Bronchial epithelial cell (primary cell): ENCODE measurements around the gene CYP27C1. TPM values are rescaled to one million over a fixed set of nuclear protein-coding genes. Genes with fewer than 3 reads are reported as not detected.
A peak's percentile ranks its signal among the peaks of the same experiment; 100 is the strongest.

ENCODE experiments used
- DNase-seq: peaks from one replicate; pipeline ENCODE4 v3.0.0-alpha.2; 2010; ENCODE audit warnings: low read depth
- FAIRE-seq: peaks from 2 replicates; lab custom pipeline; 2011; peaks lifted over from hg19 to GRCh38; lab: Jason Lieb, UNC
- H3K27me3 ChIP-seq: 2 replicates; pipeline ENCODE4 v1.5.1; 2011; ENCODE audit warnings: low read length; ENCODE audit not compliant: control insufficient read depth, insufficient read depth
- H3K36me3 ChIP-seq: 2 replicates; pipeline ENCODE4 v1.5.1; 2011; ENCODE audit warnings: low read length; ENCODE audit not compliant: control insufficient read depth, insufficient read depth
- H3K4me3 ChIP-seq: 2 replicates; pipeline ENCODE4 v1.5.1; 2011; ENCODE audit warnings: mild to moderate bottlenecking, low read depth, low read length, control low read depth
- total RNA-seq: library from RNA; depleted of rRNA; stranded (reverse); fragments of >200 nt; gene quantifications from 2 replicates; pipeline ENCODE4 v1.2.1, GENCODE V29; 2014
- TF ChIP-seq, protein P1 (sequence below): IDR thresholded peaks from 2 replicates; pipeline ENCODE4 v1.5.1; 2011; ENCODE audit warnings: mild to moderate bottlenecking, moderate library complexity, low read length, control low read depth, inconsistent platforms; ENCODE audit not compliant: insufficient read depth, severe bottlenecking

The CYP27C1 gene
- total RNA-seq, 1 donor from 2014 or later: 0.26 TPM

DNA sequence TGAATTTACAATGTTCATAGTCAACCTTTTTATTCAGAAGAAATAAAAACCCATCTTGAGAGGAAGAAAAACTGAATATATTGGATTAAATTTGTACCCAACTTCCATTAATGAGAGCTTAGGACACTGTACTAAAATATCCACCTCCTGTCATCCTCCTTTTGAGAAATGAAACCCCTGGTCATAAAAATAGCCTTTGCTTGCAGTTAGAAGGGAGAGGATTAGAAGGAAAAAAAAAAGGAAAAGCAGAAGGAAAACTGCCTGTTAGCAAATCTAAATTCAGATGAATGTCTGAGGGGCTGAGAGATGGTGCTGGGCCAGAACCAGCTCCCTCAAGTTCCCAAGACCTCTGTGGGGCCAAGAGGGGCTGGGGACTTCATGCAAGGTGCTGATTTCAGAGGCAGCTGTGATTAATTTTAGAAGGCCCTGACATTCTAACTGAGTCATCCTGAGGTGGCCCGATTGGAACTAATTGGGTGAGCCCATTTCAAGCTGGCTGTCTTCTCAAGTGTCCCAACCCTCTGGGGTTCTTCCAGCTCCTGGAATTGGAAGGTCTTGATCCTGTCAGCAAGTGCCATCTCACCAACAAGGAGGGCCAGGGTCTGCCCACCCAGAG is 74.7 kb downstream of the CYP27C1 start:
- no peaks in the 10 kb centered on the region for H3K27me3 ChIP-seq
- DNase-seq (peak; percentile 44), FAIRE-seq (no peak)
- no peaks in the 10 kb centered on the region for H3K36me3 ChIP-seq
- H3K4me3 ChIP-seq: no peak overlapping the region
- TF ChIP-seq, protein P1, sequence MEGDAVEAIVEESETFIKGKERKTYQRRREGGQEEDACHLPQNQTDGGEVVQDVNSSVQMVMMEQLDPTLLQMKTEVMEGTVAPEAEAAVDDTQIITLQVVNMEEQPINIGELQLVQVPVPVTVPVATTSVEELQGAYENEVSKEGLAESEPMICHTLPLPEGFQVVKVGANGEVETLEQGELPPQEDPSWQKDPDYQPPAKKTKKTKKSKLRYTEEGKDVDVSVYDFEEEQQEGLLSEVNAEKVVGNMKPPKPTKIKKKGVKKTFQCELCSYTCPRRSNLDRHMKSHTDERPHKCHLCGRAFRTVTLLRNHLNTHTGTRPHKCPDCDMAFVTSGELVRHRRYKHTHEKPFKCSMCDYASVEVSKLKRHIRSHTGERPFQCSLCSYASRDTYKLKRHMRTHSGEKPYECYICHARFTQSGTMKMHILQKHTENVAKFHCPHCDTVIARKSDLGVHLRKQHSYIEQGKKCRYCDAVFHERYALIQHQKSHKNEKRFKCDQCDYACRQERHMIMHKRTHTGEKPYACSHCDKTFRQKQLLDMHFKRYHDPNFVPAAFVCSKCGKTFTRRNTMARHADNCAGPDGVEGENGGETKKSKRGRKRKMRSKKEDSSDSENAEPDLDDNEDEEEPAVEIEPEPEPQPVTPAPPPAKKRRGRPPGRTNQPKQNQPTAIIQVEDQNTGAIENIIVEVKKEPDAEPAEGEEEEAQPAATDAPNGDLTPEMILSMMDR: no peak

DNA sequence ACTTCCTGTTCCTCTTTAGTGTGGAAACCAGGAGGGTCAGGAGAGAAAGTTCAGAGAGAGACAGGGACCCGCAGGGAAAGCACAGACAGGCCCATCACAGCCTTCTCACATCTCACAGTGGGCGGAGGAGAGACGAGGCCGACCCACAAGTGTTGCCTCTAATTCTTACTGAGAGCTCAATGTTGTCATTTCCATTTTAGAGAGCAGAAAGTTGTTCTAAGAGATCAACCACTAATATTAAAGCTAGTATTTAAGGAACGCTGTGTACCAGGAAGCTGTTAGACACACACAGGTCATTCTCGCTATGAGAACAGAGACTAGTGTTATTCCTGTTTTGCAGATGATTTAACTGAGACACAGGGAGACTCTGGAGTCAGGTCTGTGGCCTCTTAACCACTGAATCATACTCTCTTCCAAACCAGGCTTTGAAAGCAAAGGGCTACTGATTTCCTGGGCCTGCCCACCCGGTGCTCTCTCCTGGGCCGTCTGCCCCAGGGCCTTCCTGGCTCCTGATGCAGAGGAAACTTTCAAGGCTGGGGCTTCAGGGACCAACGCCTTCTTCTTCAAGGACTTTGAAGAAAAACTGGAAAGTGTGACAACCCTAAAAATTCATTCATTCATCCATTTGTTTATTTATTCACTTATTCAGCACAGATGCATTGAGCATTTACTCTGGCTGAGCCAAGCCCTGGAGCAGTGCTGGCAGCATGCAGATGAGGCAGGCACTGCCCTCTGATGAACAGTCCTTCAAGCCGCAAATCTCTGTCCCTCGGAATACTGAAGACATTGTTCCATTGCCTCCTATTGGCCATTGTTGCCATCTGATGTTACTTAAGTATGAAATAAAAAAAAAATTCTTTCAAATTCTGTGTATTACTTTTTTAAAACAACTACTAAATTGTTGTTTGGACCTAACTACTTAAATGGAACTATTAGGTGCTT is 76.0 kb downstream of the CYP27C1 start:
- DNase-seq (peak; percentile 13), FAIRE-seq (no peak)
- Histone ChIP-seq H3K27me3 (no peaks in the 10 kb centered on the region), H3K36me3 (no peaks in the 10 kb centered on the region), H3K4me3 (no peak overlapping the region)
- TF ChIP-seq, protein P1: no peak

DNA sequence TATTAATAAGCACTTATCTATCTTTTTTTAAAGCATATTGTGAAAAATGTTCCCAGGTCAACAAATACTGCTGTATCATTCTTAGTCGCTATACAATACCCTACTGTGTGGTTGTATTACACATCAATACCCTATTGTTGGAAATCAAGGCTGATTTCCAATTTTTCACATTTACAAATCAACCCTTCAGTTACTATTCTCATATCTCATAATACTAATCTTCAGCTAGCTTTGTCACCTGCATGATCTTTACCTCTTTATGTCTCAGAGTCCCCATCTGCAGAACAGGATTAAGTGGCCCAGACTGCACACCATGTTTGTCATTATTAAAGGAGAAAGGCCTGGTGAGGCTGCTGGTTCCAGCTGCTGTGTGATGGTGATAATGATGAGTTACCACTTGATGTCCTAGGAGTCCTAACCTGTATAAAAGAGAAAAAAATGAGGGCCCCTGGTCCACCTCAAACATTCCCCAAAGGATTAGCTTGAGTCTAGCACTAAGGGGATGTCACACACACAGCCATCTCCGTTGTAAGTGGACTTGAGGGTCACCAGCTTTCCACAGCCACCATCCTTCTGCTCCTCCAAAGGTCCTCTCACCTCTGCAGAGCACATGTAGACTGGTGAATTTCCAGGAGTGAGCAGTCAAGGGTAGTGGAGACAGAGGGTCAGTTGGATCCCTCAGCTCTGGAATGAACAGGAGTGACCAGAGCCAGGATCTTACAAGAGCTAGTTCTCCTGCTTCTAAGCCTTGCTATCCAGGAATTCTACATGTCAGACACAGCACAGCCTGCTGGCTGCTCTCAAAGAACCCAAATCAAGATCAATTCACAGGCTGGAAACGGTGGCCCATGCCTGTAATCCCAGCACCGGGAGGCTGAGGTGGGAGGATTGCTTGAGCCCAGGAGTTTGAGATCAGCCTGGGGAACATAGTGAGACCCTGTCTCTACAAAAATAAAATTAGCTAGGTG is 77.2 kb downstream of the CYP27C1 start:
- Histone ChIP-seq H3K27me3 (no peaks in the 10 kb centered on the region), H3K4me3 (no peak overlapping the region), H3K36me3 (no peaks in the 10 kb centered on the region)
- DNase-seq: no peak
- FAIRE-seq: peak; percentile 32
- TF ChIP-seq, protein P1: no peak

DNA sequence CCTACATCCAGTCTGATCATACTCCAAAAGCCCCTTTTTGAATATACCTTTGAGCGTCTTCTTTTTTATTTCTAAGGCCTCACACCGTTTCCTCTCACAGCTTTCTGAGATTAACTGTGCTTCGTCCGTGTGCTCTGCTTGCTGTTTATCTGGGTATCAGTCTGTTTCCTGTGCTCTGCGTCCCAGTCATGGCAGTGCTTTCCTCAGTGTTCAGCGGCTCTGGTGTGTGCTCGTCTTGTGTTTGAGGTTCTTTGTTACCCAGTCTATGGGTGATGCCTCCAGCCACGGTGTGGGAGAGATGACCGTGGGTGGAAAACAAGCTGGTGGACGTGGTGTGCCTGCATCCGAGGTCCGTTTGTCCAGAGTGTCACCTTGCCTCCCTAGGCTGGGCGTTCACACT is 79.6 kb downstream of the CYP27C1 start:
- TF ChIP-seq, protein P1: no peak
- no peak for DNase-seq
- no peak for FAIRE-seq
- no peak overlapping the region for H3K4me3 ChIP-seq
- no peaks in the 10 kb centered on the region for H3K27me3 ChIP-seq
- H3K36me3 ChIP-seq: no peaks in the 10 kb centered on the region

DNA sequence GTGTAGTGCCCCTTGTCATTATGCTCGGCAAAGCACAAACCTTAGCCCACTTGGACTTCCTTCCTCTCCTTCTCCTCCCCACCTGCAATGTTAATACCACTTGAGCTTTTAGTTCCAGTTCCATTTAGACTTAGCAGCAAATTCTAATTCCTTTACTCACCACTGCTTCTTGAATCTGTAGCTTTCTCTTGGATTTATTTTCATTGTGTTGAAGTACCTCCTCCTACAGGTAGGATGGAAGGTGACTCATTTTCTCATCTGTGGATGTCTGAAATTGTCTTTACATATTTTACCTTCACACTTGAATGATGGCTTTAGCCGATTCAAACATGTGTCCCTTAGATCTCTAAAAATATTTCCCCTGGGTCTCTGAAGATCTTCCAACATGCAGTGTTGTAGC is 80.3 kb downstream of the CYP27C1 start:
- Histone ChIP-seq H3K27me3 (no peaks in the 10 kb centered on the region), H3K4me3 (no peak overlapping the region), H3K36me3 (no peaks in the 10 kb centered on the region)
- DNase-seq (peak; percentile 58), FAIRE-seq (peak; percentile 23)
- TF ChIP-seq, protein P1: no peak
